H9 (cell line): ENCODE measurements around the gene TBX3. TPM values are rescaled to one million over a fixed set of nuclear protein-coding genes. Genes with fewer than 3 reads are reported as not detected.
A peak's percentile ranks its signal among the peaks of the same experiment; 100 is the strongest.

ENCODE experiments used
- DNase-seq: peaks from one replicate; pipeline ENCODE4 v3.0.0-alpha.2; 2017
- H2AFZ ChIP-seq: one replicate; pipeline ENCODE4 v1.6.1; 2013; ENCODE audit warnings: mild to moderate bottlenecking, low read length, control low read depth, moderate library complexity
- H2AK5ac ChIP-seq: 2 replicates; pipeline ENCODE4 v1.6.1; 2013; ENCODE audit warnings: low read length, control low read depth, mixed read lengths; ENCODE audit not compliant: insufficient read length
- H2BK120ac ChIP-seq: one replicate; pipeline ENCODE4 v1.6.1; 2013; ENCODE audit warnings: low read depth, mild to moderate bottlenecking, low read length, control low read depth, inconsistent platforms; ENCODE audit not compliant: poor library complexity, severe bottlenecking
- H2BK12ac ChIP-seq: 2 replicates; pipeline ENCODE4 v1.6.1; 2013; ENCODE audit warnings: low read length, control low read depth, mixed read lengths, low read depth; ENCODE audit not compliant: insufficient read length
- H2BK15ac ChIP-seq: 2 replicates; pipeline ENCODE4 v1.6.1; 2013; ENCODE audit warnings: low read depth, low read length, control low read depth
- H2BK20ac ChIP-seq: one replicate; pipeline ENCODE4 v1.6.1; 2013; ENCODE audit warnings: low read depth, mild to moderate bottlenecking, low read length, control low read depth, inconsistent platforms; ENCODE audit not compliant: poor library complexity, severe bottlenecking
- H2BK5ac ChIP-seq: 2 replicates; pipeline ENCODE4 v1.6.1; 2013; ENCODE audit warnings: low read length, control low read depth, mixed read lengths; ENCODE audit not compliant: insufficient read length
- H3K14ac ChIP-seq: 2 replicates; pipeline ENCODE4 v1.6.1; 2013; ENCODE audit warnings: low read length, control low read depth; ENCODE audit not compliant: insufficient read depth
- H3K18ac ChIP-seq: 2 replicates; pipeline ENCODE4 v1.6.1; 2013; ENCODE audit warnings: low read depth, mild to moderate bottlenecking, mixed read lengths, low read length, control low read depth; ENCODE audit not compliant: insufficient read length
- H3K23ac ChIP-seq: 2 replicates; pipeline ENCODE4 v1.6.1; 2013; ENCODE audit warnings: low read length, control low read depth, mixed read lengths, low read depth; ENCODE audit not compliant: insufficient read length
- H3K23me2 ChIP-seq: 2 replicates; pipeline ENCODE4 v1.6.1; 2013; ENCODE audit warnings: low read depth, mild to moderate bottlenecking, mixed read lengths, low read length, control low read depth; ENCODE audit not compliant: insufficient read length, poor library complexity, severe bottlenecking
- H3K27ac ChIP-seq: 2 replicates; pipeline ENCODE4 v1.5.1; 2013; ENCODE audit warnings: low read length, control low read depth, mixed read lengths, low read depth; ENCODE audit not compliant: insufficient read length
- H3K27me3 ChIP-seq: 2 replicates; pipeline ENCODE4 v1.6.1; 2013; ENCODE audit warnings: low read length, control low read depth, inconsistent platforms; ENCODE audit not compliant: insufficient read depth
- H3K4ac ChIP-seq: 2 replicates; pipeline ENCODE4 v1.6.1; 2013; ENCODE audit warnings: low read depth, mild to moderate bottlenecking, control low read depth, inconsistent platforms, low read length, moderate library complexity
- H3K4me1 ChIP-seq: 2 replicates; pipeline ENCODE4 v1.6.1; 2013; ENCODE audit warnings: low read length, control low read depth, inconsistent platforms; ENCODE audit not compliant: insufficient read depth
- H3K4me2 ChIP-seq: 2 replicates; pipeline ENCODE4 v1.6.1; 2013; ENCODE audit warnings: low read length, control low read depth, mixed read lengths; ENCODE audit not compliant: insufficient read length, insufficient read depth
- H3K56ac ChIP-seq: 2 replicates; pipeline ENCODE4 v1.6.1; 2013; ENCODE audit warnings: low read depth, mild to moderate bottlenecking, mixed read lengths, low read length, control low read depth; ENCODE audit not compliant: insufficient read length
- H3K79me1 ChIP-seq: 2 replicates; pipeline ENCODE4 v1.6.1; 2013; ENCODE audit warnings: low read depth, mild to moderate bottlenecking, moderate library complexity, low read length, control low read depth, inconsistent platforms; ENCODE audit not compliant: insufficient read depth, poor library complexity, severe bottlenecking
- H3K79me2 ChIP-seq: 2 replicates; pipeline ENCODE4 v1.6.1; 2013; ENCODE audit warnings: low read length, control low read depth, inconsistent platforms; ENCODE audit not compliant: insufficient read depth
- H3K9ac ChIP-seq: 2 replicates; pipeline ENCODE4 v1.6.1; 2013; ENCODE audit warnings: low read length, control low read depth, mixed read lengths; ENCODE audit not compliant: insufficient read length; ENCODE audit errors: extremely low read depth
- H3K9me3 ChIP-seq: one replicate; pipeline ENCODE4 v1.6.1; 2013; ENCODE audit warnings: low read depth, low read length, inconsistent platforms; ENCODE audit not compliant: control insufficient read depth
- H3T11ph ChIP-seq: one replicate; pipeline ENCODE4 v1.6.1; 2013; ENCODE audit warnings: mild to moderate bottlenecking, low read length, control low read depth, inconsistent platforms
- H4K20me1 ChIP-seq: one replicate; pipeline ENCODE4 v1.6.1; 2013; ENCODE audit not compliant: control insufficient read depth, insufficient read length, insufficient read depth
- H4K5ac ChIP-seq: 2 replicates; pipeline ENCODE4 v1.6.1; 2013; ENCODE audit warnings: low read depth, mild to moderate bottlenecking, mixed read lengths, low read length, control low read depth; ENCODE audit not compliant: insufficient read length
- H4K8ac ChIP-seq: replicated peaks from 2 replicates; pipeline ENCODE4 v1.6.1; 2013; ENCODE audit warnings: low read length, control low read depth, mixed read lengths, low read depth; ENCODE audit not compliant: insufficient read length
- H4K91ac ChIP-seq: 2 replicates; pipeline ENCODE4 v1.6.1; 2013; ENCODE audit warnings: low read depth, mild to moderate bottlenecking, moderate library complexity, mixed read lengths, low read length, control low read depth; ENCODE audit not compliant: insufficient read length
- H3K27ac Mint-ChIP-seq, 3 experiments: 2 replicates in 2 of 3; 3 replicates in 1 of 3; pipeline ENCODE4 v1.8.0; 2020 to 2021; ENCODE audit warnings: mixed read lengths in 3 of 3, mild to moderate bottlenecking in 1 of 3, moderate library complexity in 1 of 3
- H3K27me3 Mint-ChIP-seq: 2 replicates; pipeline ENCODE4 v1.8.0; 2021; ENCODE audit warnings: low read depth, mild to moderate bottlenecking, moderate library complexity, mixed read lengths
- H3K36me3 Mint-ChIP-seq, 3 experiments: 2 replicates in 2 of 3; 3 replicates in 1 of 3; pipeline ENCODE4 v1.8.0; 2020 to 2021; ENCODE audit warnings: low read depth in 3 of 3, mixed read lengths in 3 of 3; ENCODE audit not compliant: insufficient read depth in 1 of 3
- H3K4me1 Mint-ChIP-seq, 2 experiments: 2 replicates each; pipeline ENCODE4 v1.8.0; 2020; ENCODE audit warnings: mixed read lengths in 2 of 2
- H3K4me3 Mint-ChIP-seq, 2 experiments: 2 replicates in 1 of 2; 3 replicates in 1 of 2; pipeline ENCODE4 v1.8.0; 2020 to 2021; ENCODE audit warnings: mild to moderate bottlenecking in 2 of 2, mixed read lengths in 2 of 2, moderate library complexity in 1 of 2
- H3K9me3 Mint-ChIP-seq, 2 experiments: 2 replicates in 1 of 2; 3 replicates in 1 of 2; pipeline ENCODE4 v1.8.0; 2020; ENCODE audit warnings: mild to moderate bottlenecking in 2 of 2, mixed read lengths in 2 of 2, moderate library complexity in 1 of 2
- CTCF ChIP-seq: fragments of 200-600 bp; sonication (generic); conservative IDR thresholded peaks from 3 replicates; pipeline ENCODE4 v1.8.0; 2021; ENCODE audit warnings: antibody characterized with exemption, mild to moderate bottlenecking
- WGBS: extraction: QIAGEN DNeasy Blood & Tissue Kit; methylation state at CpG from one replicate; pipeline ENCODE4 v1.1.7; 2013; ENCODE audit warnings: missing lambda C conversion rate, low lambda C conversion rate, mixed read lengths; ENCODE audit not compliant: insufficient read length; ENCODE audit errors: extremely low coverage; 5-methylcytosine and 5-hydroxymethylcytosine counted together
- total RNA-seq: library from RNA; stranded (reverse); gene quantifications from 2 replicates; pipeline ENCODE4 v1.2.1, GENCODE V29; 2021

The TBX3 gene
- total RNA-seq, 1 experiment from 2014 or later: 0.04 TPM

GRCh38 chr12:114656906-114657596 lies 26.9 kb downstream of the TBX3 start:
- Histone ChIP-seq H4K8ac (no peak overlapping the region), H2BK120ac (no peak overlapping the region), H4K20me1 (no peaks in the 10 kb centered on the region), H3K4me1 (peaks cover 3% of the 10 kb centered on the region), H3K79me1 (no peaks in the 10 kb centered on the region), H2AFZ (no peak overlapping the region), H3K79me2 (no peaks in the 10 kb centered on the region), H2BK12ac (no peak overlapping the region), H3K14ac (no peak overlapping the region), H2BK20ac (no peak overlapping the region), H3K23me2 (no peaks in the 10 kb centered on the region), H4K91ac (no peak overlapping the region), H4K5ac (no peak overlapping the region), H3K9me3 (no peaks in the 10 kb centered on the region), H2BK5ac (no peak overlapping the region), H3K27ac (no peak overlapping the region), H3K4me2 (no peak overlapping the region), H3K4ac (no peak overlapping the region), H3K23ac (no peak overlapping the region), H3K27me3 (no peaks in the 10 kb centered on the region), H3K18ac (no peak overlapping the region), H3K9ac (no peak overlapping the region), H2BK15ac (no peak overlapping the region), H3K56ac (no peak overlapping the region), H3T11ph (no peak overlapping the region), H2AK5ac (no peak overlapping the region)
- DNase-seq: peak; percentile 42
- H3K27me3 Mint-ChIP-seq: peaks cover 48% of the 10 kb centered on the region
- no peaks in the 10 kb centered on the region for H3K9me3 Mint-ChIP-seq
- no peaks in the 10 kb centered on the region for H3K36me3 Mint-ChIP-seq
- H3K4me3 Mint-ChIP-seq: 0 out of 5 replicates have a peak overlapping the region, but pooled peaks of 1 of the 2 experiments have one; percentile 20
- TF ChIP-seq CTCF: no peak
- H3K27ac Mint-ChIP-seq: peak overlapping the region in 2 of 3 experiments; percentile 78 to 86; a peak in 3 of 7 replicates
- no CpG with 5 or more reads among the region's 8 CpGs for WGBS
- peaks cover 35 to 36% of the 10 kb centered on the region in 2 experiments for H3K4me1 Mint-ChIP-seq
